ENCODE results near the gene SBF1.
"Not testable (repeated sequence)": the region's sequence is repeated elsewhere in the genome, so short reads cannot be mapped to it uniquely, and the experiment has no call there.

SBF1 gene

GRCh38 chr22:50399751-50400331 lies 75.0 kb downstream of the SBF1 start:
- DNase-seq (ENCODE audit: low read depth in 1 of 2, low spot score in 1 of 2): no peak

- DNase-seq (ENCODE audit: low read depth in 1 of 2, low spot score in 1 of 2): no peak
Measured at GRCh38 chr22:50398831-50399648, 75.8 kb downstream of the SBF1 start.

GRCh38 chr22:50397371-50398060 lies 77.3 kb downstream of the SBF1 start:
- DNase-seq (ENCODE audit: low read depth in 1 of 2, low spot score in 1 of 2): not testable (repeated sequence)

GRCh38 chr22:50396751-50397370 lies 78.0 kb downstream of the SBF1 start:
- no peak for DNase-seq (ENCODE audit: low read depth in 1 of 2, low spot score in 1 of 2)

All from stimulated activated CD4-positive, alpha-beta T cell treated with anti-CD3 and anti-CD28 coated beads, Interleukin-15, amount 100 ng/mL, for 1 hour (primary cell).